NCI-H2196 (cell line): Measurements from ENCODE around the gene CACNA2D1.
"Not testable (repeated sequence)": the region's sequence is repeated elsewhere in the genome, so short reads cannot be mapped to it uniquely, and the experiment has no call there.

Experiments used
- DNase-seq: peaks from one replicate; lab custom pipeline; 2025; ENCODE audit not compliant: unreplicated experiment; lab: John Stamatoyannopoulos, UW

CACNA2D1 gene

GRCh38 chr7:82434275-82435022 lies 9.1 kb downstream of the CACNA2D1 start:
- no peak for DNase-seq

GRCh38 chr7:82433507-82433906 lies 10.1 kb downstream of the CACNA2D1 start:
- no peak for DNase-seq

- not testable (repeated sequence) for DNase-seq
Observed at GRCh38 chr7:82432743-82433142, 10.8 kb downstream of the CACNA2D1 start.

GRCh38 chr7:82430500-82431465 lies 12.8 kb downstream of the CACNA2D1 start:
- DNase-seq: no peak

GRCh38 chr7:82429408-82429807 lies 14.2 kb downstream of the CACNA2D1 start:
- no peak for DNase-seq

GRCh38 chr7:82428186-82428961 lies 15.2 kb downstream of the CACNA2D1 start:
- no peak for DNase-seq

GRCh38 chr7:82423446-82423845 lies 20.1 kb downstream of the CACNA2D1 start:
- DNase-seq: no peak

- peak; percentile 29 for DNase-seq
Observed at GRCh38 chr7:82419200-82419599, 24.4 kb downstream of the CACNA2D1 start.

- no peak for DNase-seq
Observed at GRCh38 chr7:82417898-82418297, 25.7 kb downstream of the CACNA2D1 start.

GRCh38 chr7:82416402-82416801 lies 27.2 kb downstream of the CACNA2D1 start:
- no peak for DNase-seq

- DNase-seq: no peak
Observed at GRCh38 chr7:82414389-82414788, 29.2 kb downstream of the CACNA2D1 start.

- no peak for DNase-seq
Observed at GRCh38 chr7:82413237-82413636, 30.3 kb downstream of the CACNA2D1 start.

GRCh38 chr7:82411732-82412131 lies 31.8 kb downstream of the CACNA2D1 start:
- no peak for DNase-seq

GRCh38 chr7:82410461-82410860 lies 33.1 kb downstream of the CACNA2D1 start:
- DNase-seq: no peak

GRCh38 chr7:82406937-82407336 lies 36.6 kb downstream of the CACNA2D1 start:
- DNase-seq: no peak

GRCh38 chr7:82405301-82405700 lies 38.3 kb downstream of the CACNA2D1 start:
- no peak for DNase-seq

GRCh38 chr7:82404652-82405051 lies 38.9 kb downstream of the CACNA2D1 start:
- no peak for DNase-seq

- DNase-seq: no peak
Observed at GRCh38 chr7:82404094-82404493, 39.5 kb downstream of the CACNA2D1 start.

GRCh38 chr7:82397879-82398524 lies 45.6 kb downstream of the CACNA2D1 start:
- no peak for DNase-seq

- DNase-seq: no peak
Observed at GRCh38 chr7:82396343-82396742, 47.2 kb downstream of the CACNA2D1 start.

GRCh38 chr7:82395147-82395546 lies 48.4 kb downstream of the CACNA2D1 start:
- no peak for DNase-seq
